ENCODE results near the gene PGAM2.
"Not testable (repeated sequence)": the region's sequence is repeated elsewhere in the genome, so short reads cannot be mapped to it uniquely, and the experiment has no call there.

The PGAM2 gene

DNA sequence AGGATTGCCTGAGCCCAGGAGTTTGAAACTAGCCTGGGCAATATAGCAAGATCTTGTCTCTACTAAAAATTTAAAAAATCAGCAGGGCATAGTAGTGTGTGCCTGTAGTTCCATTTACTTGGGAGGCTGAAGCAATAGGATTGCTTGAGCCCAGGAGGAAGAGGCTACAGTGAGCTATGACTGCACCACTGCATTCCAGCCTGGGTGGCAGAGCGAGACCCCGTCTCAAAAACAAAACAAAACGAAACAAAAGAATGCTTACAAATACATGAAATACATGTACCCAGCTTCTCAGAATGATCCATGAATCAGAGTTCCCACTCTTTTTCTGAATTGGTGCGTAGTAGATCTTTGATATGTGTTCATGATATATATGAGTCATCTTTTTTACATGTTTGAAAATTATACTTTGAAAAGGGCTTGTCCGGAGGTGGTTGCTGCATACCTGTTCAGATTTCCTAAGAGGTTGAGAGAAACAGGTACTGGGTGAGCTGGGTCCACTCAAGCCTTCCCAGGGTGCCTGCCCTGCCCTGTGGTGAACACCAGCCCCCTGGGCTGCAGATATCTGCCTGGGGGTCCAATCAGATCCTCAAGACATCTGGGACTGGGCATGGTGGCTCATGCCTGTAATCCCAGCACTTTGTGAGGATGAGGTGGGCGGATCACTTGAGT is 42.4 kb downstream of the PGAM2 start:
- not testable (repeated sequence) for H3K27ac ChIP-seq (ENCODE audit: low read depth, low read length); H3K27me3 ChIP-seq (ENCODE audit: control insufficient read depth in 1 of 2, insufficient read depth in 2 of 2, low read length in 2 of 2); H3K9ac ChIP-seq (ENCODE audit: low read depth in 1 of 2, low read length in 2 of 2); H3K4me3 ChIP-seq (ENCODE audit: low read depth in 1 of 2, low read length in 2 of 2); H3K4me1 ChIP-seq (ENCODE audit: control insufficient read depth in 1 of 2, insufficient read depth in 2 of 2, low read length in 2 of 2); H3K36me3 ChIP-seq (ENCODE audit: control insufficient read depth in 1 of 2, insufficient read depth in 2 of 2, low read length in 2 of 2); H3K9me3 ChIP-seq (ENCODE audit: control insufficient read depth in 1 of 2, low read length in 2 of 2)

DNA sequence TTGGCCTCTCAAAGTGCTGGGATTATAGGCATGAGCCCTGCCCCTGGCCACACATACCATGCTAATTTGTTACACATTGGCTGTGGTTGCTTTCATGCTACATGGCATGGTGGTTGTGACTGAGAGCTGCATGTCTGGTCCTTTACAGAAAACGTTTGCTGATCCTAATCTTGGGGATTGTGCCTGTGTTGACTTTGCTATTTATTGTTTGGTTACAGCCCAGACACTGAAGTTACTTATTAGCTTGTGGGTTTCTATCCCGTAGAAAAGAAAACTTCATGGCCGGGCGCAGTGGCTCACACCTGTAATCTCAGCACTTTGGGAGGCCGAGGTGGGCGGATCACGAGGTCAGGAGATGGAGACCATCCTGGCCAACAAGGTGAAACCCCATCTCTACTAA is 43.3 kb downstream of the PGAM2 start:
- not testable (repeated sequence) for H3K27ac ChIP-seq (ENCODE audit: low read depth, low read length); H3K9me3 ChIP-seq (ENCODE audit: control insufficient read depth in 1 of 2, low read length in 2 of 2)

DNA sequence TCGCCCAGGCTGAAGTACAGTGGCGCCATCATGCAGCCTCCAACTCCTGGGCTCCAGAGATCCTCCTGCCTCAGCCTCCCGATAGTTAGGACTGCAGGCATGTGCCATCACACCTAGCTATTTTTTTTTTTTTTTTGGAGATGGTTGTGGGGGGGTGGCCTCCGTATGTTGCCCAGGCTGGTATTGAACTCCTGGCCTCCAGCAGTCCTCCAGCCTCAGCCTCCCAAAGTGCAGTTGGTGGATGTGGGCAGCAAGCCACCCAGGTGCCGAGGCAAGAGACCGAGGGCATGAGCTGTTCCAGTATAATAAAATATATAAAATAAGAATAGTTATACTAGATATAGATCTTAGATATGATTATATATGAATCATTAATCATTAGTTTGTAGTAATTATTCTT is 45.5 kb downstream of the PGAM2 start:
- H3K27ac ChIP-seq (ENCODE audit: low read depth, low read length) = not testable (repeated sequence)

More for the DNA sequence above, 43.3 kb downstream of the PGAM2 start:
- H3K4me1 ChIP-seq (ENCODE audit: control insufficient read depth in 1 of 2, insufficient read depth in 2 of 2, low read length in 2 of 2); H3K9ac ChIP-seq (ENCODE audit: low read depth in 1 of 2, low read length in 2 of 2); H3K36me3 ChIP-seq (ENCODE audit: control insufficient read depth in 1 of 2, insufficient read depth in 2 of 2, low read length in 2 of 2); H3K4me3 ChIP-seq (ENCODE audit: low read depth in 1 of 2, low read length in 2 of 2); H3K27me3 ChIP-seq (ENCODE audit: control insufficient read depth in 1 of 2, insufficient read depth in 2 of 2, low read length in 2 of 2): not testable (repeated sequence)

DNA sequence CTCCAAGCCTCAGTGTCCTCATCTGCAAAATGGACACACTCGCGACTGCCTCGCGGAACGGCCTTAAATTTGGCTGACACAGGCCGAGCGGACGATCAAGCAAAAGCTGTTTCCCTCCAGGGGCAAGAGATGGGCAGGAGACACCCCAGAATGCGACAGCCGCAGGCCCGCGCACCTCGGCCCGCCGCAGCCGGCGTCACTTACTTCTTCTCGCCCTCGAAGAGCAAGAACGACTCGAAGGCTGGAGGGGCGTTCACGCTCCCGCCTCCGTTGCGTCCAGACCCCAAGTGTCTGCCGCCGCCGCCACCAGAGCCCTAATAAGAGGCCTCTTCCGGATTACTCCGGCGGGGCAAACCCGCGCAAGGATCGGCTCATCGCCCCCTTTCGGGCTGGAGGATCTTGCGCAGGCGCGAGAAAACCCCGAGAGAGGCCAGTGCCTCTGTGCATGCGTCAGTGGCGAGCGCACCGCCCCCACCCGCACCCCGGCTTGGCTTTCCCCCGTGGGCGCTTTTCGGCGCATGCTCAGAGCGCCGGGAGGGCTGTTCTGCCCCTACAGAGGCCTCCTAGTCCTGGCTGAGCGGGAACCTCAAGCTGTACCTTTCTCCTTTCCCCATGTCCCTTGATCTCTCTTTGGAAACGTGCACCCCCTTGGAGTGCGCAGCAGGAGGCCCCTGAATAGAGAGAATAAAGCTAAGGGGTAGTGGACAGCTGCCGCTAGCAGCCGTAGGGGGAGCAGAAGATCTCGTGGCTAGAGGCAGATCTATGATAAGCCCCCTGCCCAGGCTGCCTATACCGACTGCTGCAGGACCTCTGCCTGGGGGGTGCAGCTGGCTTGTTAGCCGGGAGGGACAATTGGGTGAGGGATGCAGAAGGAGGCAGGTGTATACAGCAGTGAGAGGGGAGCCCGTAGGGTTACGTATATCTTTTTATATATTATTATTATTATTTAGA is 46.2 kb downstream of the PGAM2 start:
- H3K27me3 ChIP-seq (ENCODE audit: control insufficient read depth in 1 of 2, insufficient read depth in 2 of 2, low read length in 2 of 2); H3K4me1 ChIP-seq (ENCODE audit: control insufficient read depth in 1 of 2, insufficient read depth in 2 of 2, low read length in 2 of 2); H3K9me3 ChIP-seq (ENCODE audit: control insufficient read depth in 1 of 2, low read length in 2 of 2); H3K36me3 ChIP-seq (ENCODE audit: control insufficient read depth in 1 of 2, insufficient read depth in 2 of 2, low read length in 2 of 2): not testable (repeated sequence)
- H3K27ac ChIP-seq (ENCODE audit: low read depth, low read length) = peak overlapping the region; percentile 32
- peak overlapping the region; percentile 67 to 87 for H3K4me3 ChIP-seq (ENCODE audit: low read depth in 1 of 2, low read length in 2 of 2)
- H3K9ac ChIP-seq (ENCODE audit: low read depth in 1 of 2, low read length in 2 of 2) = peak overlapping the region; percentile 43 to 79

More for the DNA sequence above, 45.5 kb downstream of the PGAM2 start:
- not testable (repeated sequence) for H3K9me3 ChIP-seq (ENCODE audit: control insufficient read depth in 1 of 2, low read length in 2 of 2); H3K27me3 ChIP-seq (ENCODE audit: control insufficient read depth in 1 of 2, insufficient read depth in 2 of 2, low read length in 2 of 2); H3K36me3 ChIP-seq (ENCODE audit: control insufficient read depth in 1 of 2, insufficient read depth in 2 of 2, low read length in 2 of 2); H3K4me3 ChIP-seq (ENCODE audit: low read depth in 1 of 2, low read length in 2 of 2); H3K4me1 ChIP-seq (ENCODE audit: control insufficient read depth in 1 of 2, insufficient read depth in 2 of 2, low read length in 2 of 2); H3K9ac ChIP-seq (ENCODE audit: low read depth in 1 of 2, low read length in 2 of 2)

DNA sequence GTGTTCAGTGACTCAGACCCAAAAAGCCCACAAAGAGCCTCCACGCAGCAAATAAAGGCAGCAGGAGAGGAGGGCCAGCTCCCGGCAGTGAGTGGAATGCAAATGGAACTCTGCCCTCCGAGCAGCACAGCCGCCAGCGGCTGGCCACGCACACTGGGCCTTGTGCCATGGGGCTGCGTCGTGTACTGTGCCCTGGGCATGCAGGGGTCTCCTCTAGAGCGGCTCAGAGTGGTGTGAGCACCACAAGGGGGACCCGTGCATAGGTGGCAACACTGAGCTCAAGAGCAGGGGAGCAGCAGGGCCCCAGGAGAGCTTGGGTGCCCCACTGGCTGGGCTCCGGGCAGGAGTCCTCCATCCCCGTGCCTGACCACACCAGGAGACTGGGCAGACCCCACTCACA is 50.3 kb downstream of the PGAM2 start:
- not testable (repeated sequence) for H3K9me3 ChIP-seq (ENCODE audit: control insufficient read depth in 1 of 2, low read length in 2 of 2); H3K27me3 ChIP-seq (ENCODE audit: control insufficient read depth in 1 of 2, insufficient read depth in 2 of 2, low read length in 2 of 2); H3K4me1 ChIP-seq (ENCODE audit: control insufficient read depth in 1 of 2, insufficient read depth in 2 of 2, low read length in 2 of 2); H3K36me3 ChIP-seq (ENCODE audit: control insufficient read depth in 1 of 2, insufficient read depth in 2 of 2, low read length in 2 of 2); H3K4me3 ChIP-seq (ENCODE audit: low read depth in 1 of 2, low read length in 2 of 2); H3K9ac ChIP-seq (ENCODE audit: low read depth in 1 of 2, low read length in 2 of 2); H3K27ac ChIP-seq (ENCODE audit: low read depth, low read length)

Measured in duodenal mucosa (tissue), 2 donors.